Chondrocyte (in vitro differentiated cells): ENCODE measurements around the gene STMN3. TPM values are rescaled to one million over a fixed set of nuclear protein-coding genes. Genes with fewer than 3 reads are reported as not detected.

Source experiments
- DNase-seq: peaks from one replicate; pipeline ENCODE4 v3.0.0; 2021; ENCODE audit warnings: mixed read lengths, low spot score
- H3K27ac Mint-ChIP-seq: one replicate; pipeline ENCODE4 v1.8.0; 2021; ENCODE audit warnings: mild to moderate bottlenecking, moderate library complexity, mixed read lengths; ENCODE audit not compliant: unreplicated experiment
- H3K27me3 Mint-ChIP-seq: 2 replicates; pipeline ENCODE4 v1.8.0; 2021; ENCODE audit warnings: low read depth, mixed read lengths
- H3K36me3 Mint-ChIP-seq: 2 replicates; pipeline ENCODE4 v1.8.0; 2021; ENCODE audit warnings: low read depth, mixed read lengths
- H3K4me1 Mint-ChIP-seq: 2 replicates; pipeline ENCODE4 v1.8.0; 2021; ENCODE audit warnings: low read depth, mild to moderate bottlenecking, mixed read lengths
- H3K4me3 Mint-ChIP-seq: one replicate; pipeline ENCODE4 v1.8.0; 2021; ENCODE audit warnings: mild to moderate bottlenecking, moderate library complexity, mixed read lengths; ENCODE audit not compliant: unreplicated experiment
- H3K9me3 Mint-ChIP-seq: 2 replicates; pipeline ENCODE4 v1.8.0; 2021; ENCODE audit warnings: low read depth, mixed read lengths
- total RNA-seq: library from RNA; stranded (reverse); gene quantifications from 3 replicates; pipeline ENCODE4 v1.2.1, GENCODE V29; 2021
- TF ChIP-seq, protein P1 (sequence below): fragments of 200-600 bp; sonication (generic); IDR thresholded peaks from 2 replicates; pipeline ENCODE4 v1.5.0; 2021; ENCODE audit warnings: antibody characterized with exemption, mild to moderate bottlenecking, moderate library complexity

STMN3 gene
- total RNA-seq, 1 donor from 2014 or later, result 7.8 TPM

DNA sequence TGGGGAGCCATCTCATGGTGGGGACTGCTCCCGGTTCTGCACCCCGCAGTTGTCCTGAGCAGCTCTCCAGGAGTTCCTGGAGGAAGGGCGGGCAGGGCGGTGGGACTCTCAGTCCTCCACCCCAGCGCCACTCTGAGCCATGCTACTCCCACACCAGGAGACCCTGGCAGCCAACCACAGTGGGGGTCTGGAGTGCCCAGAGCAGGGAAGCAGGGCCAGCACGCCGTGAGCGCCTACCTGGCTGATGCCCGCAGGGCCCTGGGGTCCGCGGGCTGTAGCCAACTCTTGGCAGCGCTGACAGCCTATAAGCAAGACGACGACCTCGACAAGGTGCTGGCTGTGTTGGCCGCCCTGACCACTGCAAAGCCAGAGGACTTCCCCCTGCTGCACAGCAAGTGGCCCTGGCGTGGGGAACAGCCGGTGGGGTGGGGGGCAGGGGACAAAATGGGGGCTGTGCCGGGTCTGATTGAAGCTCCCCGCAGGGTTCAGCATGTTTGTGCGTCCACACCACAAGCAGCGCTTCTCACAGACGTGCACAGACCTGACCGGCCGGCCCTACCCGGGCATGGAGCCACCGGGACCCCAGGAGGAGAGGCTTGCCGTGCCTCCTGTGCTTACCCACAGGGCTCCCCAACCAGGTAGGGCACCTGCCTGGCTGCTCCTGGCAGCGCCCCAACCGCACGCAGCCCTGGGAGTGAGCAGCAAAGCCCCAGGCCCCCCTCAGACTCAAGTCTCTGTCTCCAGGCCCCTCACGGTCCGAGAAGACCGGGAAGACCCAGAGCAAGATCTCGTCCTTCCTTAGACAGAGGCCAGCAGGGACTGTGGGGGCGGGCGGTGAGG, 41.6 kb upstream of the STMN3 start:
- peaks cover 5% of the 10 kb centered on the region for H3K36me3 Mint-ChIP-seq
- no peak overlapping the region for H3K27ac Mint-ChIP-seq
- no peak overlapping the region for H3K4me3 Mint-ChIP-seq
- DNase-seq, result peak; percentile 88
- TF ChIP-seq, protein P1, sequence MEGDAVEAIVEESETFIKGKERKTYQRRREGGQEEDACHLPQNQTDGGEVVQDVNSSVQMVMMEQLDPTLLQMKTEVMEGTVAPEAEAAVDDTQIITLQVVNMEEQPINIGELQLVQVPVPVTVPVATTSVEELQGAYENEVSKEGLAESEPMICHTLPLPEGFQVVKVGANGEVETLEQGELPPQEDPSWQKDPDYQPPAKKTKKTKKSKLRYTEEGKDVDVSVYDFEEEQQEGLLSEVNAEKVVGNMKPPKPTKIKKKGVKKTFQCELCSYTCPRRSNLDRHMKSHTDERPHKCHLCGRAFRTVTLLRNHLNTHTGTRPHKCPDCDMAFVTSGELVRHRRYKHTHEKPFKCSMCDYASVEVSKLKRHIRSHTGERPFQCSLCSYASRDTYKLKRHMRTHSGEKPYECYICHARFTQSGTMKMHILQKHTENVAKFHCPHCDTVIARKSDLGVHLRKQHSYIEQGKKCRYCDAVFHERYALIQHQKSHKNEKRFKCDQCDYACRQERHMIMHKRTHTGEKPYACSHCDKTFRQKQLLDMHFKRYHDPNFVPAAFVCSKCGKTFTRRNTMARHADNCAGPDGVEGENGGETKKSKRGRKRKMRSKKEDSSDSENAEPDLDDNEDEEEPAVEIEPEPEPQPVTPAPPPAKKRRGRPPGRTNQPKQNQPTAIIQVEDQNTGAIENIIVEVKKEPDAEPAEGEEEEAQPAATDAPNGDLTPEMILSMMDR, result no peak
- no peaks in the 10 kb centered on the region for H3K9me3 Mint-ChIP-seq
- H3K27me3 Mint-ChIP-seq, result no peaks in the 10 kb centered on the region
- peaks cover 27% of the 10 kb centered on the region for H3K4me1 Mint-ChIP-seq

DNA sequence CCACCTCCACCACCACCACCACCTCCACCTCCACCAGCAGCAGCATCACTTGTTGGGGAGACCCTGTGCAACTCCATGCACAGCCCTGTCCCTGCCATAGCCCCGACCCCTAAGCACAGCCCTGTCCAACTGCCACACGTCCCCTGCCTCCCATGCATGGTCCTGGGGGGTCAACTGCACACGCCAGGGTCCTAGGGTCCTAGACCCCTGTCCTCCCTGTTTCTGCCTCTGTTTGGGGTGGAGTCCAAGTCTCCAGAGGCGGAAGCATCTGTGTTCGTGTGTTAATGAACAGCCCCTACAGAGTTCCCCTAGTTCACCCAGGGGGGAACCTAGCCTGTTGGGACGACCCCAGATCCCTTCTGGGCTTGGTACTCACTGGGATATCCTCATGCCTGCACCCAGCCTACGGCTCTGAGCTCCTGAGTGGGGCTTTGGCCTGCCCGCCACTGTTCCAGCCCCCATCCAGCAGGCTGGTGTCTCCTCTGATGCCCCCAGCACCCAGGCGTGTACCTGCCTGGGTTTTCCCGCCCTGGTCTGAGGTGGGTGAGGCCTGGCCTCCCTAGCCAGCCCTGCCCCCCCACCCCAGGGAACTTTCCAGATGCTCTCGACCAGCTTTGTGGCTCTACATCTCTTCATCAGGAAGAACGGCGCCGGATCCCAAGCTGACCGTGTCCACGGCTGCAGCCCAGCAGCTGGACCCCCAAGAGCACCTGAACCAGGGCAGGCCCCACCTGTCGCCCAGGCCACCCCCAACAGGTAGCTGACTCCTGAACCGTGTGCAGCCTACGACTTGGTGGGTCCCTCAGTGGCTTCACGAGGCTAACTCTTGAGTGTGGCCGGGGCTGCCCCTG, 40.7 kb upstream of the STMN3 start:
- no peak for DNase-seq

DNA sequence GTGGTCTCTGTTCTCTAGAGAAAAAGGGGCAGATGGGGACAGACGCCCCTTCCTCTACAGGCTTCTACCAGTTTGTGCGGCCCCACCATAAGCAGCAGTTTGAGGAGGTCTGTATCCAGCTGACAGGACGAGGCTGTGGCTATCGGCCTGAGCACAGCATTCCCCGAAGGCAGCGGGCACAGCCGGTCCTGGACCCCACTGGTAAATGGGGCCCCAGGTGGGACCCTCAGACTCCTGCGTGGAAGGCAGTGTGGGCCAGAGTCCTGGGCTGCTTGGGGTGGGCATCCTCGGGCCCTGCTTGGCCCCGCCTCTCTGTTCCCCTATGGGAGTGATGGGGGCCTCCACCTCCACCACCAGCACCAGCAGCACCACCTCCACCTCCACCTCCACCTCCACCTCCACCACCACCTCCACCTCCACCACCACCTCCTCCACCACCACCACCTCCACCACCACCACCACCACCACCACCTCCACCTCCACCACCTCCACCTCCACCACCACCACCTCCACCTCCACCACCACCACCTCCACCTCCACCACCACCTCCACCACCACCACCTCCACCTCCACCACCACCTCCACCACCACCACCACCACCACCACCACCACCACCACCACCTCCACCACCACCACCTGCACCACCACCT, 40.0 kb upstream of the STMN3 start:
- peaks cover 5% of the 10 kb centered on the region for H3K36me3 Mint-ChIP-seq
- no peak overlapping the region for H3K27ac Mint-ChIP-seq
- DNase-seq, result no peak
- peaks cover 13% of the 10 kb centered on the region for H3K4me1 Mint-ChIP-seq
- TF ChIP-seq, protein P1, result no peak
- H3K4me3 Mint-ChIP-seq, result no peak overlapping the region
- H3K27me3 Mint-ChIP-seq, result no peaks in the 10 kb centered on the region
- no peaks in the 10 kb centered on the region for H3K9me3 Mint-ChIP-seq

More for the DNA sequence above, 40.7 kb upstream of the STMN3 start:
- Mint-ChIP-seq H3K9me3 (no peaks in the 10 kb centered on the region), H3K4me3 (no peak overlapping the region), H3K27ac (peak overlapping the region; percentile 74), H3K4me1 (peaks cover 18% of the 10 kb centered on the region), H3K27me3 (no peaks in the 10 kb centered on the region), H3K36me3 (peaks cover 5% of the 10 kb centered on the region)
- TF ChIP-seq, protein P1, result no peak

DNA sequence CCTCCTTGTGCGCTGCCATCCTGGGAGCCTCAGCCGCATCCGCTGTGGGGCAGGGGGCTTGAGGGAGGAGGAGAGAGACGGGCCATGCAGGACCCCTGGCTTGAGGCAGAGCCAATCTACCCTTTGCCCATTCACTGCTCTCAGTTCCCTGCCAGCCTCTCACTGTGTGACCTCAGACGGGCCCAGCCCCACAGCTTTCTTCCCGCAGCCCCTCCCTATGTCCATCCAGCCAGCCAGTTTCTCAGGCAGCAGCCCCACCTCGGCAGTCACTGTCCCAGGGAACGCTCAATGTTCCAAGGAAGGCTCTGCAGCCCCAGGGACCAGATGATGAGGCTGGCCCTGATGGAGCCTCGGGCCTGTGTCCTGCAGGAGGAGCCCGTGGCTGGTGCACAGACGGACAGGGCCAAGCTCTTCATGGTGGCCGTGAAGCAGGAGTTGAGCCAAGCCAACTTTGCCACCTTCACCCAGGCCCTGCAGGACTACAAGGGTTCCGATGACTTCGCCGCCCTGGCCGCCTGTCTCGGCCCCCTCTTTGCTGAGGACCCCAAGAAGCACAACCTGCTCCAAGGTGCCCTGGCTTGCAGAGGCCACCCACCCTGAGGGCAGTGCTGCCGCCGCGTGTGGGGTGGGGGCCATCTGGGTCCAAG, 39.3 kb upstream of the STMN3 start:
- TF ChIP-seq, protein P1, result no peak
- no peaks in the 10 kb centered on the region for H3K9me3 Mint-ChIP-seq
- peaks cover 5% of the 10 kb centered on the region for H3K36me3 Mint-ChIP-seq
- no peak overlapping the region for H3K27ac Mint-ChIP-seq
- H3K4me1 Mint-ChIP-seq, result peaks cover 8% of the 10 kb centered on the region
- H3K27me3 Mint-ChIP-seq, result no peaks in the 10 kb centered on the region
- no peak overlapping the region for H3K4me3 Mint-ChIP-seq
- no peak for DNase-seq
